SHP77 treated with DMSO at 0.1 percent for 48 hours (cell line): ENCODE data around the gene LBHD1.
A peak's percentile ranks its signal among the peaks of the same experiment; 100 is the strongest.

Experiments used
- DNase-seq: peaks from one replicate; lab custom pipeline; 2025; lab: John Stamatoyannopoulos, UW

Gene LBHD1

GRCh38 chr11:62615521-62615920 lies 56.5 kb downstream of the LBHD1 start:
- no peak for DNase-seq

- DNase-seq, result no peak
These were observed 57.8 kb downstream of the LBHD1 start for GRCh38 chr11:62614275-62614674.

GRCh38 chr11:62613291-62613778 lies 58.7 kb downstream of the LBHD1 start:
- peak; percentile 38 for DNase-seq
